Karpas-422 (cell line): ENCODE measurements around the gene PPP6R2. TPM values are rescaled to one million over a fixed set of nuclear protein-coding genes. Genes with fewer than 3 reads are reported as not detected.
"Not testable (repeated sequence)": the region's sequence is repeated elsewhere in the genome, so short reads cannot be mapped to it uniquely, and the experiment has no call there.

ENCODE experiments used
- DNase-seq: peaks from one replicate; pipeline ENCODE4 v3.0.0-alpha.2; 2015
- H2AFZ ChIP-seq: fragments of 200-600 bp; sonication (generic); 2 replicates; pipeline ENCODE4 v1.6.1; 2014; ENCODE audit warnings: antibody characterized with exemption, low read length, mixed read lengths
- H3K27ac ChIP-seq: fragments of 200-600 bp; sonication (generic); 2 replicates; pipeline ENCODE4 v1.5.1; 2014; ENCODE audit warnings: mild to moderate bottlenecking, low read length, moderate library complexity
- H3K27me3 ChIP-seq: fragments of 200-600 bp; sonication (generic); 2 replicates; pipeline ENCODE4 v1.6.1; 2014; ENCODE audit warnings: low read length, mixed read lengths
- H3K36me3 ChIP-seq: fragments of 200-600 bp; sonication (generic); 2 replicates; pipeline ENCODE4 v1.6.1; 2014; ENCODE audit warnings: low read length, mixed read lengths; ENCODE audit not compliant: insufficient read depth
- H3K4me1 ChIP-seq: fragments of 200-600 bp; sonication (generic); 2 replicates; pipeline ENCODE4 v1.6.1; 2014; ENCODE audit warnings: mild to moderate bottlenecking, low read length, mixed read lengths
- H3K4me2 ChIP-seq: fragments of 200-600 bp; sonication (generic); 2 replicates; pipeline ENCODE4 v1.6.1; 2014; ENCODE audit warnings: low read length, low read depth, mild to moderate bottlenecking; ENCODE audit not compliant: poor library complexity, severe bottlenecking
- H3K4me3 ChIP-seq: fragments of 200-600 bp; sonication (generic); 2 replicates; pipeline ENCODE4 v1.5.1; 2014; ENCODE audit warnings: mild to moderate bottlenecking, antibody characterized with exemption, low read length, mixed read lengths
- H3K79me2 ChIP-seq: fragments of 200-600 bp; sonication (generic); 2 replicates; pipeline ENCODE4 v1.6.1; 2014; ENCODE audit warnings: mild to moderate bottlenecking, low read length, mixed read lengths
- H3K9ac ChIP-seq: fragments of 200-600 bp; sonication (generic); 2 replicates; pipeline ENCODE4 v1.6.0; 2014; ENCODE audit warnings: low read length
- H3K9me2 ChIP-seq: fragments of 200-600 bp; sonication (generic), shearing (Covaris generic); replicated peaks from 2 replicates; pipeline ENCODE4 v1.6.0; 2014; ENCODE audit warnings: mild to moderate bottlenecking, low read length, moderate library complexity; ENCODE audit not compliant: insufficient read depth
- H3K9me3 ChIP-seq: fragments of 300-700, 200-600 bp; sonication (generic); 2 replicates; pipeline ENCODE4 v1.6.1; 2014; ENCODE audit warnings: low read length, mixed read lengths
- H4K20me1 ChIP-seq: fragments of 200-600 bp; sonication (generic); 2 replicates; pipeline ENCODE4 v1.6.1; 2014; ENCODE audit warnings: mild to moderate bottlenecking, antibody characterized with exemption, low read length, low read depth; ENCODE audit not compliant: insufficient read depth
- total RNA-seq: library from RNA; depleted of rRNA; stranded (reverse); fragments of >200 nt; shearing (Covaris generic); gene quantifications from 2 replicates; pipeline ENCODE4 v1.2.3, GENCODE V29; 2014; ENCODE audit warnings: low replicate concordance

Gene PPP6R2
- total RNA-seq, 1 experiment from 2014 or later: 32.9 TPM

DNA sequence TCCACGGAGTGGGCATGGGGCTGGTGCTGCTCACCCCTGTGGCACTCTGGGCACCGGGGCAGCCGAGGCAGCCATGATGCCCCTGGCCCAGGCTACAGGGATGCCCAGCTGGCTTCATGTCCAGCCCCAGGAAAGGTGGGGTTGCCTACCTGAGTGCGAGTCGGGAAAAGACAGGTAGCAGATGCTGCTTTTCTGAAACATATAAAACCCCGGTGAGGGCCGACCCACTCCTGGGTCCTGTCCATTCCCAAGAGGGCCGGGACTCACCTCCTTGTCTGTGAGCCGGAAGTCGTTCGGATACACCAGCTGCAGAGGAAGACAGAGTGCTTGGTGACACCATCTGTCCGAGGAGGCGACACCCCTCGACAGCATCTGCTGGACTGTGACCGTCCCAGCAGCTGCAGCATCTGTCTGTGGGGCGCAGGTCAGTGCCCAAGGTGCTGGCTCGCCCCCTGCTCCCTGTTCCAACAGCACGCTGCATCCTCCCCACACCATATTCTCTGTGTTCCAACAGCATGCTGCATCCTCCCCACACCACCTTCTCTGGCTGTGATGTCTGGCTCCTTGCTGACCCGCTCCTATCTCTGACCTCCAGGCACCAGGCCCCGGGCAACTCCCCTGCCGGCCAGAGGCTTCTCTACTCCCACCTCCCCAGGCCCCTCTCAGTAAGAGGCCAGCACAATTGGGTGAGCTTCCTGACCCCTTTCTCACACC, 24.3 kb upstream of the PPP6R2 start:
- Histone ChIP-seq H3K4me1 (peaks cover 33% of the 10 kb centered on the region), H3K9ac (no peak overlapping the region), H3K9me2 (no peaks in the 10 kb centered on the region), H2AFZ (no peak overlapping the region), H3K27me3 (no peaks in the 10 kb centered on the region), H3K9me3 (no peaks in the 10 kb centered on the region), H3K36me3 (no peaks in the 10 kb centered on the region), H4K20me1 (no peaks in the 10 kb centered on the region), H3K4me2 (no peak overlapping the region), H3K27ac (no peak overlapping the region), H3K4me3 (no peak overlapping the region), H3K79me2 (no peaks in the 10 kb centered on the region)
- no peak for DNase-seq

DNA sequence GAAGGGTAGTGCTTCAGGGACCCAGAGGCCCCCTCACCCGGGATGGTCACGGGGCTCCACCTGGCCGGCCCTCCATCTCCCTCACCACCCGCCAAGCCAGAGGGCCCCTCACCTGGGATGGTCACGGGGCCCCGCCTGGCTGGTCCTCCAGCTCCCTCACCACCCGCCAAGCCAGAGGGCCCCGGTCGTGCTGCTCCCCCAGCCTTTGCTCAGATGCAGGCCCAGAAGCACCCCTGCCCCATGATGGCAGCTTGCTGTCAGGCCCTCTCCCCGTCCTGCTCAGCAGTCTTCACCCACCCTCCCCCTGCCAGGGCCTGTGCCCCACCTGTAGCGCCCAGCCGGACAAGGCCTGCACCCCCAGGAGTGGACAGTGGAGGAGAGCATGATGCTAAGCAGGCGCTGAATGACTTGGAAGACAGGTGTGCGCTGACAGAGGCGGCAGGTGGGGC, 23.6 kb upstream of the PPP6R2 start:
- Histone ChIP-seq H3K27ac (no peak overlapping the region), H3K9me3 (no peaks in the 10 kb centered on the region)

DNA sequence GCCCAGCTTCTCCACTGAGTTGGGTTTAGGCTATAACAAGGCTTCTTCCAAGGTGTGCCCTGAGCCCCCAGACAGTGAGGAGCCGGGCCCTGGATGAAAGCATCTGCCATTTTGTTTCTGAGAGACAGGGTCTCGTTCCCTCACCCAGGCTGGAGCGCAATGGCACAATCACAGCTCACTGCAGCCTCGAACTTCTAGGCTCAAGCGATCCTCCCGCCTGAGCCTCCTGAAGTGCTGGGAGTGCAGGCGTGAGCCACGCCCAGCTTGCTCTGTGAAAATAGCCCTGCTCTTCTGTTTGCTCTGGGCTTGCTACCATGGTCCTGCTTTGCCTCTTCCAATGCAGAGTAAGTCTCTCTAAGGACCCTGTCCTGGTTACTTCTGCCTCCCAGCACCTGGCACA, 23.0 kb upstream of the PPP6R2 start:
- Histone ChIP-seq H3K4me1 (peaks cover 22% of the 10 kb centered on the region), H3K9ac (no peak overlapping the region), H3K9me3 (no peaks in the 10 kb centered on the region), H3K27ac (no peak overlapping the region), H3K4me3 (no peak overlapping the region), H2AFZ (no peak overlapping the region), H3K36me3 (no peaks in the 10 kb centered on the region), H3K4me2 (no peak overlapping the region), H3K79me2 (no peaks in the 10 kb centered on the region), H3K9me2 (no peaks in the 10 kb centered on the region), H4K20me1 (no peaks in the 10 kb centered on the region), H3K27me3 (no peaks in the 10 kb centered on the region)
- no peak for DNase-seq

More for the DNA sequence above, 23.6 kb upstream of the PPP6R2 start:
- H3K27me3 ChIP-seq: no peaks in the 10 kb centered on the region
- no peak overlapping the region for H2AFZ ChIP-seq
- H3K79me2 ChIP-seq: no peaks in the 10 kb centered on the region
- no peaks in the 10 kb centered on the region for H3K9me2 ChIP-seq
- no peaks in the 10 kb centered on the region for H4K20me1 ChIP-seq
- H3K4me3 ChIP-seq: no peak overlapping the region
- DNase-seq: no peak
- H3K36me3 ChIP-seq: no peaks in the 10 kb centered on the region
- H3K9ac ChIP-seq: no peak overlapping the region
- H3K4me1 ChIP-seq: peaks cover 28% of the 10 kb centered on the region
- H3K4me2 ChIP-seq: no peak overlapping the region

DNA sequence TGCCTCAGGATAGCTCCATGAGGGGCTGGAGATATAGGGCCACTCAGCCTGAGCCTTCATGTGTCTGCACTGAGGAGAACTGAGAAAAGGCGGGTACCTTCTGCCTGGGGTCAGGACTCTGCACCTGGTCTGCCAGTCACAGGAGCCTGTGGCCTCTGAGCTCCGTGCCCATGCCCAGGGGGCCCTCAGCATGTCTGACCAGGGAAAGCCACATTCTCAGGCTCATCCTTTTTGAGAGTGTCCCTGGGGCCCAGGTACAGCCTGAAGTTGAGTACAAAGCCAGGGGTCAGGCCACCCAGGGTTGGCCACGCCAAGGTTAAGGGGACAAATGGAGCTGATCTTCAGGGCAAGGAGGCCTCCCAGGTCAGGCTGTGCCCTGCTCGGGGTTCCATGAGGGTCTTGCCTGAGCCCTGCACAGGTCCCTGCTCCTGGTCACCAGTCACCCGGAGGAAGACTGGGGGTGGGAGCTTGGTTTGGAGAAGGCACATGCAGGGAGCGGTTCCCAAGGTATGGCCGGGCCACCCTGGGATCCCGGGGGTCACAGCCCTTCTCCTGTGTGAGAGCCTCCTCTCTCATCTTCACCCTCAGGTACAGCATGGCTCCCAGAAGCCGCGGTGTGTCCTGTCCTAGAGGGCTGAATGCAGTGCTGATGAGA, 22.3 kb upstream of the PPP6R2 start:
- H3K9me2 ChIP-seq: no peaks in the 10 kb centered on the region
- no peak overlapping the region for H3K27ac ChIP-seq
- H3K4me2 ChIP-seq: no peak overlapping the region
- no peaks in the 10 kb centered on the region for H4K20me1 ChIP-seq
- no peak overlapping the region for H3K9ac ChIP-seq
- peaks cover 17% of the 10 kb centered on the region for H3K4me1 ChIP-seq
- no peak for DNase-seq
- no peaks in the 10 kb centered on the region for H3K79me2 ChIP-seq
- no peaks in the 10 kb centered on the region for H3K27me3 ChIP-seq
- H2AFZ ChIP-seq: no peak overlapping the region
- no peaks in the 10 kb centered on the region for H3K36me3 ChIP-seq
- H3K4me3 ChIP-seq: no peak overlapping the region
- H3K9me3 ChIP-seq: no peaks in the 10 kb centered on the region

DNA sequence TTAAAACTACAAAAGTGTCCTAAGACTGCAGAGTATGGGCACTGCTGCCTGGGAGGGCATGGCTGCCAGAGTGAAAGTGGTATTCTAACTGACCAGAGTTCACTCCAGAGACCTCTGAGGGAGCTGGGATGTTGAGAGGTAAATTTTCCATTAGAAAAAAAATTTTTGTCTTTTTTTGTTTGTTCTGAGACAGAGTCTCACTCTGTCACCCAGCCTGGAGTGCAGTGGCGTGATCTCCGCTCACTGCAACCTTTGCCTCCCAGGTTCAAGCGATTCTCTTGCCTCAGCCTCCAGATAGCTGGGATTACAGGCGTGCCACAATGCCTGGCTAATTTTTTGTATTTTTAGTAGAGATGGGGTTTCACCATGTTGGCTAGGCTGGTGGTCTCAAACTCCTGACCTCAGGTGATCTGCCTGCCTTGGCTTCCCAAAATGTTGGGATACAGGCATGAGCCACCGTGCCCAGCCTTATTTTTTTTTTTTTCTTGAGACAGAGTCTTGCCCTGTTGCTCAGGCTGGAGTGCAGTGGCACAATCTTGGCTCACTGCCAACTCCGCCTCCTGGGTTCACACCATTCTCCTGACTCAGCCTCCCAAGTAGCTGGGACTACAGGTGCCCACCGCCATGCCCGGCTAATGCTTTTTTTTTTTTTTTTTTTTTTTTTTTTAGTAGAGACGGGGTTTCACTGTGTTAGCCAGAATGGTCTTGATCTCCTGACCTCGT, 20.6 kb upstream of the PPP6R2 start:
- peaks cover 23% of the 10 kb centered on the region for H3K4me1 ChIP-seq
- not testable (repeated sequence) for H3K4me3 ChIP-seq, H3K4me2 ChIP-seq, H3K79me2 ChIP-seq, H2AFZ ChIP-seq, H3K27me3 ChIP-seq, H3K9me3 ChIP-seq, H3K36me3 ChIP-seq, H3K27ac ChIP-seq, H3K9ac ChIP-seq, H4K20me1 ChIP-seq, H3K9me2 ChIP-seq, DNase-seq

DNA sequence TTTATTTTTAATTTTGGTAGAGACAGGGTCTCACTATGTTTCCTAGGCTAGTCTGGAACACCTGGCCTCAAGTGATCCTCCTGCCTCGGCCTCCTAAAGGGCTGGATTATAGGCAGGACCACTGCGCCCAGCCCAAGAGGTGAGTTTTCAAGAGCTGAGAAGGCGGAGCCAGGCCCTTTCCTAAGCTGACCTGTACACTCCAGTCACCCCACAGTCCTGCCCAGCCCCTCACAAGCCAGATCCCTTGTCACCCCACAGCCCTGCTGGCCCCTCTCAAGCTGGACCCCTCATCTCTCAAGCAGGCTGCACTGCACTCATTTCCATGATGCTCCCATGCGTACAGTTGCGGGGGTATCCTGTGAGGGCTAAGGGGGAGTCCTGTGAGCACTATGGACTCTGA, 19.2 kb upstream of the PPP6R2 start:
- H4K20me1 ChIP-seq: no peaks in the 10 kb centered on the region
- H3K27me3 ChIP-seq: no peaks in the 10 kb centered on the region
- H3K36me3 ChIP-seq: no peaks in the 10 kb centered on the region
- no peak overlapping the region for H3K9ac ChIP-seq
- H2AFZ ChIP-seq: no peak overlapping the region
- H3K9me3 ChIP-seq: no peaks in the 10 kb centered on the region
- no peak overlapping the region for H3K4me3 ChIP-seq
- H3K27ac ChIP-seq: no peak overlapping the region
- H3K79me2 ChIP-seq: no peaks in the 10 kb centered on the region
- peaks cover 12% of the 10 kb centered on the region for H3K4me1 ChIP-seq
- DNase-seq: no peak
- no peak overlapping the region for H3K4me2 ChIP-seq
- H3K9me2 ChIP-seq: no peaks in the 10 kb centered on the region

DNA sequence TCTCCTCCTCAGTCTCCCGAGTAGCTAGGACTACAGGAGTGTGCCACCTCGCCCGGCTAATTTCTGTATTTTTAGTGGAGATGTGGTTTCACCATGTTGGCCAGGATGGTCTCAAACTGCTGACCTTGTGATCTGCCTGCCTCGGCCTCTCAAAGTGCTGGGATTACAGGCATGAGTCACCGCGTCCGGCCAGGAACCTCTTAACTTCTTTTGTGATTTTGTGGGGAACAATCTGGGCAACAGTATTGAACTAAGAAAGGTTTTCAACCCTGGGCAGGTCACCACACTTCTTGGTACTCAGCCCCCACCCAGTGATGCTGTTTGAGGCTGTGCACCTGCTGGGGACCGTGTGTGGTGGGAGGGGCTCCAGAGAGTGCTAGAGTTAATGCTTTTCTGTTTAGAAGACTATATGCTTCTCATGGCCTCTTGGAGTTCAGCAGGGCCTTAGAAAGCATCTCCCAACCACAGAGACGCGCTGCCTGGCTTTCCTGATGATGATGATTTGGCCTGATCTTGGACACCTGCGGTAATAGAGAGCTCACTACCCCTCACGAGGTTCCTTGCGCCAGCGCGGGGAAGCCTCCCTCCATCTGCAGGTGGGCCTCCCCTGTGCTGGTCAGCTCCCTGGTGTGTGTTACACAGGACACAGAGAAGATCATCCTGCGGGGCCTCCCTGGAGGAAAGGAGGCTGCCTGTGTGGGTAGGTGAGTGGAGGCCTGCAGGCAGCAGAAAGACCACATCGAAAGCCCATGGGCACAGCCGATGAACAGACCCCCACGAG, 17.5 kb upstream of the PPP6R2 start:
- Histone ChIP-seq H3K9me2 (no peaks in the 10 kb centered on the region), H3K9ac (no peak overlapping the region), H3K36me3 (no peaks in the 10 kb centered on the region), H3K4me3 (no peak overlapping the region), H2AFZ (no peak overlapping the region), H4K20me1 (no peaks in the 10 kb centered on the region), H3K9me3 (no peaks in the 10 kb centered on the region), H3K27ac (no peak overlapping the region), H3K4me2 (no peak overlapping the region), H3K4me1 (peaks cover 12% of the 10 kb centered on the region), H3K27me3 (no peaks in the 10 kb centered on the region), H3K79me2 (no peaks in the 10 kb centered on the region)
- no peak for DNase-seq
